Keratinocyte (primary cell): ENCODE results near the gene PCCB.

Experiments used
- EZH2 ChIP-seq: IDR thresholded peaks from one replicate; pipeline ENCODE4 v1.6.1; 2012; ENCODE audit warnings: inconsistent platforms, mild to moderate bottlenecking, low read length, moderate library complexity
- TF ChIP-seq, protein P1 (sequence below), 3 experiments: IDR thresholded peaks in 1 of 3; conservative IDR thresholded peaks in 1 of 3; optimal IDR thresholded peaks in 1 of 3; 2 replicates in 2 of 3; 3 replicates in 1 of 3; pipeline versions ENCODE3 to v1.5.1; 2011; ENCODE audit warnings: low read length in 3 of 3, mild to moderate bottlenecking in 3 of 3, moderate library complexity in 2 of 3, control low read depth in 1 of 3, inconsistent platforms in 1 of 3; ENCODE audit not compliant: insufficient read depth in 2 of 3; ENCODE audit errors: extremely low read depth in 1 of 3

DNA sequence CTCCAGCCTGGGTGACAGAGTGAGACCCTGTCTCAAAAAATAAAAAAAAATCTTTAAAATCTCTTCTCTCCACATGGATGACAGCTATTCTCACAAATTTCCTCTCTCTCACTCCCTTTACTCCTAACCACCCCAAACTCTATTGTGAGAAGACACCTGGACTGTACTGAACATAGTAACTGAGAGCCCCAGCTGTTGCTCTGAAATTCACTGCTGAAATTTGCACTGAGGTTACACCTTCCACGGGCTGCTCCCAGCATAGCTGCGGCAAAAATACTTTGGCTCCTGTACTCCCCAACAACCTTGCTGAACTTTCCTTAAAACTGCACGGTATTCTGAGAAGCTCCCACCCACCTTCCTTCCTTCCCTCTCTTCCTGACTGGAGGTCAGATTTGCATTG is 4.4 kb upstream of the PCCB start:
- TF ChIP-seq, protein P1, sequence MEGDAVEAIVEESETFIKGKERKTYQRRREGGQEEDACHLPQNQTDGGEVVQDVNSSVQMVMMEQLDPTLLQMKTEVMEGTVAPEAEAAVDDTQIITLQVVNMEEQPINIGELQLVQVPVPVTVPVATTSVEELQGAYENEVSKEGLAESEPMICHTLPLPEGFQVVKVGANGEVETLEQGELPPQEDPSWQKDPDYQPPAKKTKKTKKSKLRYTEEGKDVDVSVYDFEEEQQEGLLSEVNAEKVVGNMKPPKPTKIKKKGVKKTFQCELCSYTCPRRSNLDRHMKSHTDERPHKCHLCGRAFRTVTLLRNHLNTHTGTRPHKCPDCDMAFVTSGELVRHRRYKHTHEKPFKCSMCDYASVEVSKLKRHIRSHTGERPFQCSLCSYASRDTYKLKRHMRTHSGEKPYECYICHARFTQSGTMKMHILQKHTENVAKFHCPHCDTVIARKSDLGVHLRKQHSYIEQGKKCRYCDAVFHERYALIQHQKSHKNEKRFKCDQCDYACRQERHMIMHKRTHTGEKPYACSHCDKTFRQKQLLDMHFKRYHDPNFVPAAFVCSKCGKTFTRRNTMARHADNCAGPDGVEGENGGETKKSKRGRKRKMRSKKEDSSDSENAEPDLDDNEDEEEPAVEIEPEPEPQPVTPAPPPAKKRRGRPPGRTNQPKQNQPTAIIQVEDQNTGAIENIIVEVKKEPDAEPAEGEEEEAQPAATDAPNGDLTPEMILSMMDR (optimal IDR thresholded peaks at IDR 0.05 in 1 of 3, IDR thresholded peaks at IDR 0.05 in 1 of 3, conservative IDR thresholded peaks at IDR 0.05 in 1 of 3; ENCODE audit: extremely low read depth in 1 of 3, insufficient read depth in 2 of 3, low read length in 3 of 3): no peak
- TF ChIP-seq EZH2: no peak
